Fibroblast of the aortic adventitia (primary cell): ENCODE data around the gene ARHGAP23. TPM values are rescaled to one million over a fixed set of nuclear protein-coding genes. Genes with fewer than 3 reads are reported as not detected.
"Not testable (repeated sequence)": the region's sequence is repeated elsewhere in the genome, so short reads cannot be mapped to it uniquely, and the experiment has no call there.

Source experiments
- DNase-seq: peaks from one replicate; pipeline ENCODE4 v3.0.0-alpha.2; 2010; ENCODE audit warnings: low read depth
- H3K4me3 ChIP-seq: 2 replicates; pipeline ENCODE4 v1.5.1; 2011; ENCODE audit warnings: low read depth, mild to moderate bottlenecking, control low read depth, low read length, moderate library complexity
- total RNA-seq: library from RNA; depleted of rRNA; stranded (reverse); fragments of >200 nt; gene quantifications from 2 replicates; pipeline ENCODE4 v1.2.3, GENCODE V29; 2012; ENCODE audit warnings: low replicate concordance
- TF ChIP-seq, protein P1 (sequence below): IDR thresholded peaks from 2 replicates; pipeline ENCODE4 v1.5.1; 2011; ENCODE audit warnings: mild to moderate bottlenecking, low read length, control low read depth, inconsistent platforms; ENCODE audit not compliant: insufficient read depth

ARHGAP23 gene
- total RNA-seq, 1 donor: 38.3 TPM

DNA sequence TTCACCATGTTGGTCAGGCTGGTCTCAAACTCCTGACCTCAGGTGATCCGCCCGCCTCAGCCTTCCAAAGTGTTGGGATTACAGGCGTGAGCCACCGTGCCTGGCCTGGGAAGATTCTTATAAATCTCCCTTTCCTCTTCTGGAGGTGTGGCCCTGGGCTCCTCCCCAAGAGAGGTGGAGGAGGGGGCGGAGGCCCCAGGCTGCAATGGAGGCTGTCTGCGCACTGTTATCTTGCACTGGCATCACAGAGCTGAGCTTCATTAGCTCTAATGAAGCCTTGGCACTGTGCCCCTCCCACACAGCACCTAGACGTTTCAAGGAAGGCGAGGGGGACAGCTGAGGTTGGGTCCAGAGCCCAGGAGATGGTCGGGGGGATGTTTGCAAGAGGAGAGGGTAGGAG is 7.5 kb downstream of the ARHGAP23 start:
- H3K4me3 ChIP-seq: no peak overlapping the region
- TF ChIP-seq, protein P1, sequence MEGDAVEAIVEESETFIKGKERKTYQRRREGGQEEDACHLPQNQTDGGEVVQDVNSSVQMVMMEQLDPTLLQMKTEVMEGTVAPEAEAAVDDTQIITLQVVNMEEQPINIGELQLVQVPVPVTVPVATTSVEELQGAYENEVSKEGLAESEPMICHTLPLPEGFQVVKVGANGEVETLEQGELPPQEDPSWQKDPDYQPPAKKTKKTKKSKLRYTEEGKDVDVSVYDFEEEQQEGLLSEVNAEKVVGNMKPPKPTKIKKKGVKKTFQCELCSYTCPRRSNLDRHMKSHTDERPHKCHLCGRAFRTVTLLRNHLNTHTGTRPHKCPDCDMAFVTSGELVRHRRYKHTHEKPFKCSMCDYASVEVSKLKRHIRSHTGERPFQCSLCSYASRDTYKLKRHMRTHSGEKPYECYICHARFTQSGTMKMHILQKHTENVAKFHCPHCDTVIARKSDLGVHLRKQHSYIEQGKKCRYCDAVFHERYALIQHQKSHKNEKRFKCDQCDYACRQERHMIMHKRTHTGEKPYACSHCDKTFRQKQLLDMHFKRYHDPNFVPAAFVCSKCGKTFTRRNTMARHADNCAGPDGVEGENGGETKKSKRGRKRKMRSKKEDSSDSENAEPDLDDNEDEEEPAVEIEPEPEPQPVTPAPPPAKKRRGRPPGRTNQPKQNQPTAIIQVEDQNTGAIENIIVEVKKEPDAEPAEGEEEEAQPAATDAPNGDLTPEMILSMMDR: no peak
- DNase-seq: no peak

DNA sequence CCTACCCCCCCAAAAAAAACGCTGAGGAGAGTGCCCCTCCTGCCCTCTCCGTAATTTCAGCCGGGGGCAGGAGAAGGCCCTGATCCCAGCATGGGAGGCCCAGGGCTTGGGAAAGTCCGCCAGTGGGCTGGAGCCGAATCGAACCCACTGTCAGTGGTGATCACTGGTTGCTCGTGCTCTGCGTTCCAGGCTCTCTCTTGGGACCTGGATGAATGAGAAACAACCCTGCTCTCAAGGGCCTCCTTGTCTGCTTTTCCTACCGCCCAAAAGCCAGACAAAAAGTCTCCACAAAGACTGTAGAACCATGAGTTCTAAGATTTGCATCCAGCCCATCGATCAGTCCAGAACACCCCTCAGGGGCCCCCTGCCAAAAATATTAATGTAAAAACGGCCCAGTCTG is 8.1 kb downstream of the ARHGAP23 start:
- H3K4me3 ChIP-seq: no peak overlapping the region
- TF ChIP-seq, protein P1: no peak
- DNase-seq: no peak

- not testable (repeated sequence) for DNase-seq, H3K4me3 ChIP-seq
Observed at GRCh38 chr17:38437313-38437712, 9.0 kb downstream of the ARHGAP23 start.

DNA sequence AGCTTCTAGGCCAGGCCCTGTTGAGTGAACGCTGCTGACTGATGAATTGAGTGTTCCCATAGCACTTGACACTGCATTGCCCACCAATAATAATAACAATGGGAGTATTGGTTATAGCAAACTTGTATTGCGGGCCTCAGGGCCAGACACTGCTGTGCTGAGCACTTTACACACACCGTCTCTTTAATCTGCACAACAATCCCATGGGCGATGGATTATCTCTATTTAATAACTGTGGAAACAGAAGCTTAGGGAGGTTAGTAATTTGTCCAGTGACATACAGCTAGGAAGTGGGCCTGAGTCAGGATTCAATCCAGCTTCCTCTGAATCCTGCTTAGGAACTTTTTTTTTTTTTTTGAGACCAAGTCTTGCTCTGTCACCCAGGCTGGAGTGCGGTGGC is 11.2 kb downstream of the ARHGAP23 start:
- TF ChIP-seq, protein P1: no peak
- no peak for DNase-seq

DNA sequence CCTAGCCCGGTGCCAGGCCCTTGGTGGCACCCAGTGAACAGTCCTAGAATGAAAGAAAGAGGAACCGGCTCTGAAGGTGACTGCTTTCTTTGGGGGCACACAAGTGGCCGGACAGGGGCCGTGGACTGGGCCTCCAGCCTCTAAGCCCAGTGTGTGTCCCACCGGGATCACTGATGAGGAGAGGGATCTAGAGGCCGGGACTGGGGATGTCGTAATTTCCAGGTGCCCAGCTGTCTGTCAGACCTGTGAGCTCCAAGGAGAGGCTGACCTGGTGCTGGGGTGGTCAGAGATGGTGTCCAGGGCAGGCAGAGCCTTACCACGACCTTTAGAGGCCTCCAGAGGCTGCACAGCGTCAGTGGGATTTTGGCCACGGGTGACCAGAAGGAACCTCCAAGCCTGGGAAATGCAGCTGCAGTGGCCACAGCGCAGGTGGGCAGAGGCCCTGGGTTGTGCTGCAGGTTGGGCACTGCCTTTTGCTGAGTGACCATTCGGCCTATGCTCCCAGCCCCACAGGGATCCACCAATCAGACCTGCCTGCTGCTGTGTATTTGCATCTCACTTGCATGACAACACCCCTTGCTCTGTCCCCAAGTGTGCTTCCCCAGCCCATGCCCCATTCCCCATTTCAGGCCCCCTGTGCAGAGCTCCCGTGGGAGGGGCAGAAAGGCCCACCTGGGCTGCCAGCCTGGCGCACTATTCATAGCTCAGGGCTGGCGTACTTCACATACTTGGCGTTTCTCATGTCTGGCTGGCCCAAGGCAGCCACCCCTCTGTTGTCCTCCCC is 12.5 kb downstream of the ARHGAP23 start:
- TF ChIP-seq, protein P1: no peak
- H3K4me3 ChIP-seq: no peak overlapping the region
- DNase-seq: no peak

More for the DNA sequence above, 11.2 kb downstream of the ARHGAP23 start:
- no peak overlapping the region for H3K4me3 ChIP-seq

DNA sequence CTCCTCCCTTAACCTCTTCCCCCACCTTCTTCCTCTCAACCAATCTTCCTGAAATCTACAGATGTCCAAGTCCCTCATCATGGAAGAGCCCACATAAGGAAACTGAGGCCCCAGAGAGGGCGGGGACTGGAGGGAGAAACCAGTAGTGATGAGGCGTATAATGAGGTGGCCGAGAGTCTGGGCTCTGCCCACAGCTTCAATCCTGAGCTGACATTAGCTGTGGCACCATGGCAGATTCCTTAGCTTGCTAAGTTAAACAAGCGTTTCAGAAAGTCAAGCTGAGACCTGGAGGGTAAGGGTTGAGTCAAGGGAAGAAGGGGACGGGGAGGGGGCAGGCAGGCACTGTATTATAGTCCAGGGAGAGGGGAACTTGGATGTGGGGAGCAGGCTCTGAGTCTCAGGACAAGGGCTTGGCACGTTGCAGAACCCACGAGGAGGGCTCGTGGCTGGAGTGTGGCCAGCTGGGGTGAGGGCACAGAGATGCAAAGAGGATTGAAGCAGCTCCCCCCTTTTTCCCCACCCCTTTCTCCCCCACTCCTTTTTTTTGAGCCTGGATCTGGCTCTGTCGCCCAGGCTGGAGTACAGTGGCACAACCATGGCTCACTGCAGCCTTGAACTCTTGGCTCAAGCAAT is 13.3 kb downstream of the ARHGAP23 start:
- DNase-seq: no peak
- H3K4me3 ChIP-seq: no peak overlapping the region
- TF ChIP-seq, protein P1: no peak

DNA sequence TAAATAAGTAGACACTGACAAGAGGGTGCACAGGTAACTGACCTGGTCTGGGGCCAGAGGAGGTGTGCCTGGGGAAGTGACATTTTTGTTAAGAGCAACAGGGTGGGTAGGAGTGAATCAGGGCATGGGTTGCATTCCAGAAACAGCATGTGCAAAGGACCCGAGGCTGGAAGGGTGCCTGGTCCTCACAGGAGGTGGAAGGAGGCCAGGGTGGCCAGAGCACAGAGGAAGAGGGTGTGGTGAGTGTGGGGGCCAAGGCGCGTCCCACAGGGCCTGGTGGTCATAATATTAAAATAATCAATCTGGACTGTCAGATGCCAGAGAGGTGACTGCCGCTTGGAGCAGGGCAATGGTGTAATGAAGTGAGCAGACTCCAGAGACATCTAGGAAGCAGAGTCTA is 14.3 kb downstream of the ARHGAP23 start:
- H3K4me3 ChIP-seq: no peak overlapping the region
- peak; percentile 65 for DNase-seq
- TF ChIP-seq, protein P1: no peak
